Fibroblast of mammary gland (primary cell): ENCODE measurements around the gene CLEC16A.

Experiments used
- DNase-seq: peaks from one replicate; pipeline ENCODE4 v3.0.0-alpha.2; 2010; ENCODE audit warnings: low read depth
- H3K4me3 ChIP-seq: 2 replicates; pipeline ENCODE4 v1.5.1; 2011; ENCODE audit warnings: low read depth, mild to moderate bottlenecking, low read length, moderate library complexity; ENCODE audit not compliant: control insufficient read depth
- CTCF ChIP-seq: conservative IDR thresholded peaks from 2 replicates; pipeline ENCODE4 v1.5.1; 2011; ENCODE audit warnings: low read depth, low read length, inconsistent platforms; ENCODE audit not compliant: control insufficient read depth, insufficient read depth

The CLEC16A gene

GRCh38 chr16:10978124-10978523 is 33.8 kb downstream of the CLEC16A start:
- TF ChIP-seq CTCF: no peak
- DNase-seq: no peak
- no peak overlapping the region for H3K4me3 ChIP-seq

- no peak overlapping the region for H3K4me3 ChIP-seq
- no peak for TF ChIP-seq CTCF
- no peak for DNase-seq
These were observed 34.6 kb downstream of the CLEC16A start for GRCh38 chr16:10978871-10979446.

- no peak for TF ChIP-seq CTCF
- no peak for DNase-seq
- no peak overlapping the region for H3K4me3 ChIP-seq
These were observed 35.6 kb downstream of the CLEC16A start for GRCh38 chr16:10979717-10980601.

GRCh38 chr16:10980813-10981212 is 36.4 kb downstream of the CLEC16A start:
- H3K4me3 ChIP-seq: no peak overlapping the region
- no peak for TF ChIP-seq CTCF
- DNase-seq: no peak

GRCh38 chr16:10981697-10982216 is 37.4 kb downstream of the CLEC16A start:
- peak; percentile 38 for TF ChIP-seq CTCF
- DNase-seq: no peak
- H3K4me3 ChIP-seq: no peak overlapping the region

- H3K4me3 ChIP-seq: no peak overlapping the region
- DNase-seq: peak; percentile 24
- no peak for TF ChIP-seq CTCF
These were observed 38.2 kb downstream of the CLEC16A start for GRCh38 chr16:10982465-10983150.
